Breast epithelium (tissue), 3 donors: ENCODE data around the gene LRRC4B.

Experiments used
- CTCF ChIP-seq, 3 donors: fragments of 450-650 bp; IDR thresholded peaks; one replicate each; pipeline ENCODE4 v1.5.1; 2016 to 2017; ENCODE audit warnings: antibody characterized with exemption in 3 of 3, mild to moderate bottlenecking in 3 of 3, moderate library complexity in 3 of 3
- POLR2AphosphoS5 ChIP-seq, 3 donors: sonication (generic); formaldehyde crosslinking; IDR thresholded peaks; one replicate each; pipeline ENCODE4 v1.6.1; 2017; ENCODE audit warnings: antibody characterized with exemption in 3 of 3

GRCh38 chr19:50492303-50493052 lies 75.8 kb downstream of the LRRC4B start:
- TF ChIP-seq POLR2AphosphoS5 (IDR thresholded peaks at IDR 0.05) (no peak), CTCF (IDR thresholded peaks at IDR 0.05) (no peak)
